ENCODE results near the gene REPIN1. TPM values are rescaled to one million over a fixed set of nuclear protein-coding genes. Genes with fewer than 3 reads are reported as not detected.

The REPIN1 gene
- total RNA-seq, 1 experiment from 2014 or later = 189 TPM

DNA sequence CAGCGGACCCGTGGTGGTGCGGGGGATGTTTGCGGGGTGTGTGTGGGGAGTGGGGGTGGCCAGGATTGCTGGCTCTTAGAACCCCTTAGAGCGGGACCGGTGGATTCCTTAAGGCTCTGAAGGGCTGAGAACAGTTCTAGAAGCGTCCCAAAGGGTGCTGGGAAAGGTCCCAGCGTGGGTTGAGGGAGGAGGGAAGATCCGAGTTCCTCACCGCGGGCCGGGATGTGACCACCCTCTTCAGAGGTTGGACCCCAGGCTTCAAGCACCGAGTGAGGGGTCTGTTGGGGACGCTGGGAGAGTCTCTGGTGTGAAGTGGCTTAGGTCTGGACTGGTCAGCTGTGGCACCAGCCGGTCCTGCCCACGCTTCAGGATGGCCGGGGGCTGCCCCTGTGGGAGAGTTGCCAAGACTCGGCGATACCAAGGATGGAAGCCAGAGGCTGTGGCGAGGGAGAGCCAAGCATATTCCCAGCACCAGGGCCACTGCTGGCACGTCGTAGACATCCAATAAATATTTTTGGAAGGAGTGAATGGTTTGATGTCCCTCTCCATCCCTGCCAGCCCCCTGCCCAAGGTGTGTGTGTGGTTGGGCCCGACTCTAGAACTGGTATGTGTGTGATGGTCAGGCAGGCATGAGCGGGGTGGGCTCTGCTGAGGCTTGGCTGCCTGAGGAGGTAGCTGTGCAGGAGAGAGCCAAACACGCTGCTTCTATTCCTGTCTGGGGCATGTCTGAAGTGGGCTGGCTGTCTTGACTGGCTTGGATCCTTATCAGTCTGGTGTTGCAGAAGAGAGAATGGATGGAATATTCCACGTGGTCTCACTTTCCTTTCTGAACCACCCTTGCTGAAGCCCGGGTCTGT lies 29.7 kb downstream of the REPIN1 start:
- no peaks in the 10 kb centered on the region for H3K27me3 Mint-ChIP-seq (ENCODE audit: unreplicated experiment)
- intact Hi-C loops (cut with micrococcal nuclease; ENCODE audit: unreplicated experiment) = no loop called here
- CTCF ChIA-PET = no interaction called here
- no TSS peak for BruUV-seq (replicated peaks)
- H3K4me1 Mint-ChIP-seq (ENCODE audit: low read depth, unreplicated experiment) = peaks cover 13% of the 10 kb centered on the region
- H3K9me3 Mint-ChIP-seq (ENCODE audit: low read depth, unreplicated experiment) = no peaks in the 10 kb centered on the region
- peaks cover 5% of the 10 kb centered on the region for H3K36me3 Mint-ChIP-seq (ENCODE audit: insufficient read depth, unreplicated experiment)
- no peak overlapping the region for H3K4me3 Mint-ChIP-seq (ENCODE audit: low read depth, unreplicated experiment)
- no peak overlapping the region for H3K27ac Mint-ChIP-seq (ENCODE audit: unreplicated experiment)
- no peak for DNase-seq
- TF ChIP-seq, protein P1, sequence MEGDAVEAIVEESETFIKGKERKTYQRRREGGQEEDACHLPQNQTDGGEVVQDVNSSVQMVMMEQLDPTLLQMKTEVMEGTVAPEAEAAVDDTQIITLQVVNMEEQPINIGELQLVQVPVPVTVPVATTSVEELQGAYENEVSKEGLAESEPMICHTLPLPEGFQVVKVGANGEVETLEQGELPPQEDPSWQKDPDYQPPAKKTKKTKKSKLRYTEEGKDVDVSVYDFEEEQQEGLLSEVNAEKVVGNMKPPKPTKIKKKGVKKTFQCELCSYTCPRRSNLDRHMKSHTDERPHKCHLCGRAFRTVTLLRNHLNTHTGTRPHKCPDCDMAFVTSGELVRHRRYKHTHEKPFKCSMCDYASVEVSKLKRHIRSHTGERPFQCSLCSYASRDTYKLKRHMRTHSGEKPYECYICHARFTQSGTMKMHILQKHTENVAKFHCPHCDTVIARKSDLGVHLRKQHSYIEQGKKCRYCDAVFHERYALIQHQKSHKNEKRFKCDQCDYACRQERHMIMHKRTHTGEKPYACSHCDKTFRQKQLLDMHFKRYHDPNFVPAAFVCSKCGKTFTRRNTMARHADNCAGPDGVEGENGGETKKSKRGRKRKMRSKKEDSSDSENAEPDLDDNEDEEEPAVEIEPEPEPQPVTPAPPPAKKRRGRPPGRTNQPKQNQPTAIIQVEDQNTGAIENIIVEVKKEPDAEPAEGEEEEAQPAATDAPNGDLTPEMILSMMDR (IDR thresholded peaks at IDR 0.05; ENCODE audit: unreplicated experiment) = no peak

- no peak overlapping the region for H3K27ac Mint-ChIP-seq (ENCODE audit: unreplicated experiment)
- BruUV-seq (replicated peaks) = no TSS peak
- TF ChIP-seq, protein P1 (IDR thresholded peaks at IDR 0.05; ENCODE audit: unreplicated experiment) = no peak
- H3K27me3 Mint-ChIP-seq (ENCODE audit: unreplicated experiment) = no peaks in the 10 kb centered on the region
- H3K4me1 Mint-ChIP-seq (ENCODE audit: low read depth, unreplicated experiment) = peaks cover 14% of the 10 kb centered on the region
- DNase-seq = no peak
- no peak overlapping the region for H3K4me3 Mint-ChIP-seq (ENCODE audit: low read depth, unreplicated experiment)
- H3K36me3 Mint-ChIP-seq (ENCODE audit: insufficient read depth, unreplicated experiment) = peaks cover 5% of the 10 kb centered on the region
- intact Hi-C loops (cut with micrococcal nuclease; ENCODE audit: unreplicated experiment) = no loop called here
- CTCF ChIA-PET = no interaction called here
- no peaks in the 10 kb centered on the region for H3K9me3 Mint-ChIP-seq (ENCODE audit: low read depth, unreplicated experiment)
Measured at GRCh38 chr7:150398965-150399320, 30.3 kb downstream of the REPIN1 start.

DNA sequence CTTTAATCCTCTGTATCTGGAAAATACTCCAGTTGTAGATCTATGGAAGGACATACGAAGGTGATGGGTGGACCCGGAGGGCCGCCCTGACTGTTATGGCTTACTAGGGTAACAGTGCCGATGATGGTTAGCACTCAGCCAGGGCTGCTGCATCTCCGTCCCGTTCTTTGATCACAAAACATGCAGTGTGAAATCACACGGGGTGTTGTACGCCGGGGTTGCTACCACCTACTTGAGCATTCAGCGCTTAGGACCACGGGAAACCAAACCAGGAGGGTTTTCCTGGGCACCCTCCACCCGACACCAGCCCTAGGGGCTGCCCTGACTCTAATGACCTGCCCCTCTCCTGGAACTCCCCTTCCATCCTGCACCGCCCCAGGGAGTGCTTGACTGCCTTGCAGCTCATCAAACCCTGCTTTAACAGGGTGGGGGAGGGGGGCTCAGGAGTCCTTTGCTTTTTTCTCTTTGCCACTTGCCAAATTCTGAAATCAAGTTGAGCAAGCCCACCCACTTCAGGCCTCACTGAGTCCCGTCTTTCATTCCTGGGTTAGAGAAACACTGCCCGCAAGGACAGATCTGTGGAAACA lies 30.9 kb downstream of the REPIN1 start:
- TF ChIP-seq, protein P1 (IDR thresholded peaks at IDR 0.05; ENCODE audit: unreplicated experiment) = no peak
- Mint-ChIP-seq H3K27me3 (ENCODE audit: unreplicated experiment) (no peaks in the 10 kb centered on the region), H3K36me3 (ENCODE audit: insufficient read depth, unreplicated experiment) (peaks cover 10% of the 10 kb centered on the region), H3K27ac (ENCODE audit: unreplicated experiment) (no peak overlapping the region), H3K9me3 (ENCODE audit: low read depth, unreplicated experiment) (no peaks in the 10 kb centered on the region), H3K4me3 (ENCODE audit: low read depth, unreplicated experiment) (no peak overlapping the region), H3K4me1 (ENCODE audit: low read depth, unreplicated experiment) (peaks cover 19% of the 10 kb centered on the region)
- no peak for DNase-seq
- intact Hi-C loops (cut with micrococcal nuclease; ENCODE audit: unreplicated experiment) = no loop called here
- CTCF ChIA-PET = no interaction called here
- BruUV-seq (replicated peaks) = no TSS peak

GRCh38 chr7:150400008-150400787 lies 31.6 kb downstream of the REPIN1 start:
- no peaks in the 10 kb centered on the region for H3K9me3 Mint-ChIP-seq (ENCODE audit: low read depth, unreplicated experiment)
- H3K27ac Mint-ChIP-seq (ENCODE audit: unreplicated experiment) = no peak overlapping the region
- H3K4me3 Mint-ChIP-seq (ENCODE audit: low read depth, unreplicated experiment) = no peak overlapping the region
- DNase-seq = peak; percentile 25
- H3K36me3 Mint-ChIP-seq (ENCODE audit: insufficient read depth, unreplicated experiment) = peaks cover 17% of the 10 kb centered on the region
- no peaks in the 10 kb centered on the region for H3K27me3 Mint-ChIP-seq (ENCODE audit: unreplicated experiment)
- intact Hi-C loops (cut with micrococcal nuclease; ENCODE audit: unreplicated experiment) = no loop called here
- CTCF ChIA-PET = no interaction called here
- BruUV-seq (replicated peaks) = no TSS peak
- peaks cover 21% of the 10 kb centered on the region for H3K4me1 Mint-ChIP-seq (ENCODE audit: low read depth, unreplicated experiment)
- TF ChIP-seq, protein P1 (IDR thresholded peaks at IDR 0.05; ENCODE audit: unreplicated experiment) = no peak
